Lower leg skin (tissue), 4 donors: ENCODE measurements around the gene PLCB1. TPM values are rescaled to one million over a fixed set of nuclear protein-coding genes. Genes with fewer than 3 reads are reported as not detected.

ENCODE experiments used
- DNase-seq, 2 donors: peaks; one replicate each; pipeline ENCODE4 v3.0.0-alpha.2; 2019; ENCODE audit warnings: low spot score in 2 of 2
- H3K4me3 ChIP-seq: fragments of 200-600 bp; sonication (generic); 2 replicates; pipeline ENCODE4 v1.5.1; 2017; ENCODE audit warnings: mild to moderate bottlenecking, low read depth; ENCODE audit not compliant: poor library complexity, severe bottlenecking
- CTCF ChIP-seq, 3 donors: fragments of 450-650 bp; IDR thresholded peaks; one replicate each; pipeline ENCODE4 v1.5.1; 2016; ENCODE audit warnings: antibody characterized with exemption in 3 of 3, mild to moderate bottlenecking in 3 of 3, moderate library complexity in 2 of 3
- POLR2A ChIP-seq, 2 donors: fragments of 450-650 bp; IDR thresholded peaks; one replicate each; pipeline ENCODE4 v1.6.1; 2016 to 2017; ENCODE audit warnings: antibody characterized with exemption in 2 of 2, mild to moderate bottlenecking in 1 of 2, moderate library complexity in 1 of 2
- WGBS, 2 donors: methylation state at CpG; one replicate each; pipeline ENCODE4 v1.1.5; 2018; 5-methylcytosine and 5-hydroxymethylcytosine counted together
- intact Hi-C: fragments of 100-400 bp; cut with DNase I; formaldehyde crosslinking; loops from one replicate; pipeline ENCODE4 v1.15.0; 2023; ENCODE audit warnings: low total_unique reads
- total RNA-seq, 4 donors: library from RNA; depleted of rRNA; stranded (reverse); fragments of >200 nt; gene quantifications; one replicate each; pipeline ENCODE4 v1.1.0, GENCODE V29; 2016

The PLCB1 gene
- total RNA-seq, 4 donors from 2014 or later, result 4.1 to 16.2 (median 9.1) TPM

- intact Hi-C loops, result no loop called here
- DNase-seq, result no peak
- no peak overlapping the region for H3K4me3 ChIP-seq
- WGBS, 2 donors, result 81 to 88% methylated on average over 6 of the region's 6 CpGs
- TF ChIP-seq CTCF (IDR thresholded peaks at IDR 0.05), result no peak
- no peak for TF ChIP-seq POLR2A (IDR thresholded peaks at IDR 0.05)
Observed at GRCh38 chr20:8267009-8267408, 134.9 kb downstream of the PLCB1 start.

DNA sequence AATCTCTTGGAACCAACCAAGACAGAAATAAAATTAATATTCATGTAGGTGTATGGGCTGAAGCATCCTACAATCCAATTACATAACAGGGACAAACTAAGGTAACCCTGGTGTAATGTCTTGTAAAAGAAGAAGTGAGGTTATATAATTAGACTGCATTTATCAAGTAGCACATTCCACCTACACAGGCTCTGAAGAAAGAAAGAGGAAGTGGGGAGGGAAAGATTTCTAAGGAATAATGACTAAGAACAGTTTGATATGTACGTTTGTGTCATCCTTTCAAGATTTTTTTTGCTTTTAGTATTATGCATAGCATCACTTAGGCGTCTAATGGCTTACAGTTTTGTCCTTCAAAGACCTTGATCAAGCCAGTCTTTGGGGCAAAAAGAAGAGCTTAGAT lies 139.7 kb downstream of the PLCB1 start:
- DNase-seq, result no peak
- no peak overlapping the region for H3K4me3 ChIP-seq
- no peak for TF ChIP-seq CTCF (IDR thresholded peaks at IDR 0.05)
- no peak for TF ChIP-seq POLR2A (IDR thresholded peaks at IDR 0.05)
- 61 to 66% methylated on average over 2 of the region's 2 CpGs for WGBS, 2 donors
- intact Hi-C loops, result loop anchor here (5.0 kb wide), 1 partner anchor 1886 kb away; no protein-coding TSS in a partner anchor

- H3K4me3 ChIP-seq, result no peak overlapping the region
- DNase-seq, result no peak
- intact Hi-C loops, result loop anchor here (5.0 kb wide), 1 partner anchor 1885 kb away; no protein-coding TSS in a partner anchor
- TF ChIP-seq CTCF (IDR thresholded peaks at IDR 0.05) (no peak), POLR2A (IDR thresholded peaks at IDR 0.05) (no peak)
- WGBS, 2 donors, result 57 to 68% methylated on average over 1 of the region's 1 CpG
Observed at GRCh38 chr20:8272766-8273165, 140.7 kb downstream of the PLCB1 start.

DNA sequence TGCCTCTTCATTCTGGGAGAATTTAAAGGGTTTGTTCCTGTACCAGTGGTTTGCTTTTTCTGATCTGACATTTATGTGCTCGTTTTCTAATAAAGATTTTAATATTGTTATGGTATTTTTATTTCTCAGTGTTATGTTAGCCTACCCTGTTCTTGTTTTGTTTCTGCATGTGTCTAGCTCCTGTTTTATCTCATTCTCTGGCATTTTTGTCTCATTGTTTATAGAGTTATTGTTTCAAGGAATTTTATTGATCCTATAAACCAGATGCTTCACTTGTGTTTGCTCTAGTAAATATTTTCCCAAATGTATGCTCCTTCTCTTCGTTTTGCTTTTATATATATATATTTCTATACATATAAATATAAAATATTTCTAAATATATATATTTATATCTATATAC lies 152.8 kb downstream of the PLCB1 start:
- no peak for TF ChIP-seq POLR2A (IDR thresholded peaks at IDR 0.05)
- no peak for TF ChIP-seq CTCF (IDR thresholded peaks at IDR 0.05)
- intact Hi-C loops, result no loop called here
- no peak overlapping the region for H3K4me3 ChIP-seq
- DNase-seq, result no peak
- WGBS, 2 donors, result 77 to 79% methylated on average over 2 of the region's 2 CpGs

- TF ChIP-seq POLR2A (IDR thresholded peaks at IDR 0.05) (no peak), CTCF (IDR thresholded peaks at IDR 0.05) (no peak)
- H3K4me3 ChIP-seq, result no peak overlapping the region
- DNase-seq, result no peak
- intact Hi-C loops, result no loop called here
- 79 to 82% methylated on average over 5 of the region's 5 CpGs for WGBS, 2 donors
Observed at GRCh38 chr20:8287340-8287739, 155.3 kb downstream of the PLCB1 start.

GRCh38 chr20:8291200-8291599 lies 159.1 kb downstream of the PLCB1 start:
- H3K4me3 ChIP-seq, result no peak overlapping the region
- no peak for DNase-seq
- 44 to 62% methylated on average over 1 of the region's 1 CpG for WGBS, 2 donors
- TF ChIP-seq POLR2A (IDR thresholded peaks at IDR 0.05) (no peak), CTCF (IDR thresholded peaks at IDR 0.05) (no peak)
- intact Hi-C loops, result no loop called here
